ENCODE data around the gene XBP1. TPM values are rescaled to one million over a fixed set of nuclear protein-coding genes. Genes with fewer than 3 reads are reported as not detected.

The XBP1 gene
- total and polyA plus RNA-seq, 2 of the 13 experiments (the other 11 are each of a cell fraction or from before 2014, with no cell fraction given), result 416 to 427 TPM

DNA sequence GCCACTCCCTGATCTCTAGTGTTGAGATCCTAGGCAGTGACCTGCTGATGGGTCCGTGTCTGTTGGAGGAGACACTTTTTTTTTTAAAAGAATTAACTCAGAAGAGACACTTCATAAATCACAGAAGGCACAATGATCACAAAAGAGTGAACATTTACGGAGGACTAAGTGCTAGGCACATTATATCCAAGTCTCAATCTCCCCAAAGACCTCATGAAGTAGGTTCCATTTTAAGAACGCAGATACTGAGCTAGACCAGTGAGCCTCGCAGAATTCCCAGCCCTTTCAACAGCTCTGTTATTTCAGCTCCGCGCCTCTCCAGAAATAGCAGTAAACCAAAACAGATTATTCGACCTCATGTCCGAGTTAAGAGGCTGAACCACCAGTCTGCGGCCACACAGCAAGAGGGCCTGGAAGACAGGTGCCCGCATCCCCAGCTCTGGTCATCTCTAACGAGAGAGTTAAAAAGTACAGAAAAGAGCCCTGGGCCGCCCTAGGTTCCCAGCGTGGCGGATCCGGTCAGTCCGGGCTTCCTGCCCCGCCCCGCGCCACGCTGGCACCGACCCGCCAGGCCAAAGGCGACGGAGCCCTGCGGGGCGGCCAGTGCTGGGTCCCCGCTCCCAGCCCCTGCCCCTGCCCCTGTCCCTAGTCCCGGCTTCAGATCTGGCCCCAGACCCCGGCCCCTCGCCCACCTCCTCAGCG, 612 bp downstream of the XBP1 start (continued):
- TF ChIP-seq, protein P1, sequence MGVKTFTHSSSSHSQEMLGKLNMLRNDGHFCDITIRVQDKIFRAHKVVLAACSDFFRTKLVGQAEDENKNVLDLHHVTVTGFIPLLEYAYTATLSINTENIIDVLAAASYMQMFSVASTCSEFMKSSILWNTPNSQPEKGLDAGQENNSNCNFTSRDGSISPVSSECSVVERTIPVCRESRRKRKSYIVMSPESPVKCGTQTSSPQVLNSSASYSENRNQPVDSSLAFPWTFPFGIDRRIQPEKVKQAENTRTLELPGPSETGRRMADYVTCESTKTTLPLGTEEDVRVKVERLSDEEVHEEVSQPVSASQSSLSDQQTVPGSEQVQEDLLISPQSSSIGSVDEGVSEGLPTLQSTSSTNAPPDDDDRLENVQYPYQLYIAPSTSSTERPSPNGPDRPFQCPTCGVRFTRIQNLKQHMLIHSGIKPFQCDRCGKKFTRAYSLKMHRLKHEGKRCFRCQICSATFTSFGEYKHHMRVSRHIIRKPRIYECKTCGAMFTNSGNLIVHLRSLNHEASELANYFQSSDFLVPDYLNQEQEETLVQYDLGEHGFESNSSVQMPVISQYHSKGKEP (CRISPR knock-in tag; IDR thresholded peaks at IDR 0.05), result 0 out of 2 replicates have a peak, but pooled peaks have one; percentile 4
- TF ChIP-seq, protein P2, sequence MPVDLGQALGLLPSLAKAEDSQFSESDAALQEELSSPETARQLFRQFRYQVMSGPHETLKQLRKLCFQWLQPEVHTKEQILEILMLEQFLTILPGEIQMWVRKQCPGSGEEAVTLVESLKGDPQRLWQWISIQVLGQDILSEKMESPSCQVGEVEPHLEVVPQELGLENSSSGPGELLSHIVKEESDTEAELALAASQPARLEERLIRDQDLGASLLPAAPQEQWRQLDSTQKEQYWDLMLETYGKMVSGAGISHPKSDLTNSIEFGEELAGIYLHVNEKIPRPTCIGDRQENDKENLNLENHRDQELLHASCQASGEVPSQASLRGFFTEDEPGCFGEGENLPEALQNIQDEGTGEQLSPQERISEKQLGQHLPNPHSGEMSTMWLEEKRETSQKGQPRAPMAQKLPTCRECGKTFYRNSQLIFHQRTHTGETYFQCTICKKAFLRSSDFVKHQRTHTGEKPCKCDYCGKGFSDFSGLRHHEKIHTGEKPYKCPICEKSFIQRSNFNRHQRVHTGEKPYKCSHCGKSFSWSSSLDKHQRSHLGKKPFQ (CRISPR knock-in tag; IDR thresholded peaks at IDR 0.05; ENCODE audit: insufficient replicate concordance), result no peak
- TF ChIP-seq, protein P3, sequence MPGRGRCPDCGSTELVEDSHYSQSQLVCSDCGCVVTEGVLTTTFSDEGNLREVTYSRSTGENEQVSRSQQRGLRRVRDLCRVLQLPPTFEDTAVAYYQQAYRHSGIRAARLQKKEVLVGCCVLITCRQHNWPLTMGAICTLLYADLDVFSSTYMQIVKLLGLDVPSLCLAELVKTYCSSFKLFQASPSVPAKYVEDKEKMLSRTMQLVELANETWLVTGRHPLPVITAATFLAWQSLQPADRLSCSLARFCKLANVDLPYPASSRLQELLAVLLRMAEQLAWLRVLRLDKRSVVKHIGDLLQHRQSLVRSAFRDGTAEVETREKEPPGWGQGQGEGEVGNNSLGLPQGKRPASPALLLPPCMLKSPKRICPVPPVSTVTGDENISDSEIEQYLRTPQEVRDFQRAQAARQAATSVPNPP (CRISPR knock-in tag; IDR thresholded peaks at IDR 0.05), result no peak
- TF ChIP-seq, protein P4, sequence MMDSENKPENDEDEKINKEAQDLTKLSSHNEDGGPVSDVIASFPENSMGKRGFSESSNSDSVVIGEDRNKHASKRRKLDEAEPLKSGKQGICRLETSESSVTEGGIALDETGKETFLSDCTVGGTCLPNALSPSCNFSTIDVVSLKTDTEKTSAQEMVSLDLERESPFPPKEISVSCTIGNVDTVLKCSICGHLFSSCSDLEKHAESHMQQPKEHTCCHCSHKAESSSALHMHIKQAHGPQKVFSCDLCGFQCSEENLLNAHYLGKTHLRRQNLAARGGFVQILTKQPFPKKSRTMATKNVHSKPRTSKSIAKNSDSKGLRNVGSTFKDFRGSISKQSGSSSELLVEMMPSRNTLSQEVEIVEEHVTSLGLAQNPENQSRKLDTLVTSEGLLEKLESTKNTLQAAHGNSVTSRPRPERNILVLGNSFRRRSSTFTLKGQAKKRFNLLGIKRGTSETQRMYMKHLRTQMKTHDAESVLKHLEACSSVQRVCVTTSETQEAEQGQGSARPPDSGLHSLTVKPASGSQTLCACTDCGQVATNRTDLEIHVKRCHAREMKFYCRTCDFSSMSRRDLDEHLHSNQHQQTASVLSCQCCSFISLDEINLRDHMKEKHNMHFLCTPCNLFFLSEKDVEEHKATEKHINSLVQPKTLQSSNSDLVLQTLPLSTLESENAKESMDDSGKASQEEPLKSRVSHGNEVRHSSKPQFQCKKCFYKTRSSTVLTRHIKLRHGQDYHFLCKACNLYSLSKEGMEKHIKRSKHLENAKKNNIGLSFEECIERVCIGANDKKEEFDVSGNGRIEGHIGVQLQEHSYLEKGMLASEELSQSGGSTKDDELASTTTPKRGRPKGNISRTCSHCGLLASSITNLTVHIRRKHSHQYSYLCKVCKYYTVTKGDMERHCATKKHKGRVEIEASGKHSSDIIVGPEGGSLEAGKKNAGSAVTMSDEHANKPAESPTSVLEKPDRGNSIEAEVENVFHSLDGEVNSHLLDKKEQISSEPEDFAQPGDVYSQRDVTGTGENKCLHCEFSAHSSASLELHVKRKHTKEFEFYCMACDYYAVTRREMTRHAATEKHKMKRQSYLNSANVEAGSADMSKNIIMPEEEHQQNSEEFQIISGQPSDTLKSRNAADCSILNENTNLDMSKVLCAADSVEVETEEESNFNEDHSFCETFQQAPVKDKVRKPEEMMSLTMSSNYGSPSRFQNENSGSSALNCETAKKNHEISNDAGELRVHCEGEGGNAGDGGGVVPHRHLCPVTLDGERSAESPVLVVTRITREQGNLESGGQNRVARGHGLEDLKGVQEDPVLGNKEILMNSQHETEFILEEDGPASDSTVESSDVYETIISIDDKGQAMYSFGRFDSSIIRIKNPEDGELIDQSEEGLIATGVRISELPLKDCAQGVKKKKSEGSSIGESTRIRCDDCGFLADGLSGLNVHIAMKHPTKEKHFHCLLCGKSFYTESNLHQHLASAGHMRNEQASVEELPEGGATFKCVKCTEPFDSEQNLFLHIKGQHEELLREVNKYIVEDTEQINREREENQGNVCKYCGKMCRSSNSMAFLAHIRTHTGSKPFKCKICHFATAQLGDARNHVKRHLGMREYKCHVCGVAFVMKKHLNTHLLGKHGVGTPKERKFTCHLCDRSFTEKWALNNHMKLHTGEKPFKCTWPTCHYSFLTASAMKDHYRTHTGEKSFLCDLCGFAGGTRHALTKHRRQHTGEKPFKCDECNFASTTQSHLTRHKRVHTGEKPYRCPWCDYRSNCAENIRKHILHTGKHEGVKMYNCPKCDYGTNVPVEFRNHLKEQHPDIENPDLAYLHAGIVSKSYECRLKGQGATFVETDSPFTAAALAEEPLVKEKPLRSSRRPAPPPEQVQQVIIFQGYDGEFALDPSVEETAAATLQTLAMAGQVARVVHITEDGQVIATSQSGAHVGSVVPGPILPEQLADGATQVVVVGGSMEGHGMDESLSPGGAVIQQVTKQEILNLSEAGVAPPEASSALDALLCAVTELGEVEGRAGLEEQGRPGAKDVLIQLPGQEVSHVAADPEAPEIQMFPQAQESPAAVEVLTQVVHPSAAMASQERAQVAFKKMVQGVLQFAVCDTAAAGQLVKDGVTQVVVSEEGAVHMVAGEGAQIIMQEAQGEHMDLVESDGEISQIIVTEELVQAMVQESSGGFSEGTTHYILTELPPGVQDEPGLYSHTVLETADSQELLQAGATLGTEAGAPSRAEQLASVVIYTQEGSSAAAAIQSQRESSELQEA (CRISPR knock-in tag; IDR thresholded peaks at IDR 0.05; ENCODE audit: not compliant biosample characterization), result peak; percentile 26
- TF ChIP-seq SOX13 (IDR thresholded peaks at IDR 0.05) (no peak), SOX13 (CRISPR knock-in tag; conservative IDR thresholded peaks at IDR 0.05 in 1 of 2, IDR thresholded peaks at IDR 0.05 in 1 of 2) (no peak), YEATS4 (CRISPR knock-in tag; IDR thresholded peaks at IDR 0.05; ENCODE audit: borderline replicate concordance) (no peak), ZNF33B (CRISPR knock-in tag; IDR thresholded peaks at IDR 0.05) (no peak)
- TF ChIP-seq, protein P5, sequence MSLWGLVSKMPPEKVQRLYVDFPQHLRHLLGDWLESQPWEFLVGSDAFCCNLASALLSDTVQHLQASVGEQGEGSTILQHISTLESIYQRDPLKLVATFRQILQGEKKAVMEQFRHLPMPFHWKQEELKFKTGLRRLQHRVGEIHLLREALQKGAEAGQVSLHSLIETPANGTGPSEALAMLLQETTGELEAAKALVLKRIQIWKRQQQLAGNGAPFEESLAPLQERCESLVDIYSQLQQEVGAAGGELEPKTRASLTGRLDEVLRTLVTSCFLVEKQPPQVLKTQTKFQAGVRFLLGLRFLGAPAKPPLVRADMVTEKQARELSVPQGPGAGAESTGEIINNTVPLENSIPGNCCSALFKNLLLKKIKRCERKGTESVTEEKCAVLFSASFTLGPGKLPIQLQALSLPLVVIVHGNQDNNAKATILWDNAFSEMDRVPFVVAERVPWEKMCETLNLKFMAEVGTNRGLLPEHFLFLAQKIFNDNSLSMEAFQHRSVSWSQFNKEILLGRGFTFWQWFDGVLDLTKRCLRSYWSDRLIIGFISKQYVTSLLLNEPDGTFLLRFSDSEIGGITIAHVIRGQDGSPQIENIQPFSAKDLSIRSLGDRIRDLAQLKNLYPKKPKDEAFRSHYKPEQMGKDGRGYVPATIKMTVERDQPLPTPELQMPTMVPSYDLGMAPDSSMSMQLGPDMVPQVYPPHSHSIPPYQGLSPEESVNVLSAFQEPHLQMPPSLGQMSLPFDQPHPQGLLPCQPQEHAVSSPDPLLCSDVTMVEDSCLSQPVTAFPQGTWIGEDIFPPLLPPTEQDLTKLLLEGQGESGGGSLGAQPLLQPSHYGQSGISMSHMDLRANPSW (CRISPR knock-in tag; IDR thresholded peaks at IDR 0.05; ENCODE audit: borderline replicate concordance), result peak; percentile 0; the same call in 1 of the 2 replicates

All from HepG2 (cell line).